Nephron progenitor cell (in vitro differentiated cells): ENCODE data around the gene ANKRD13B.
A peak's percentile ranks its signal among the peaks of the same experiment; 100 is the strongest.

Experiments
- DNase-seq: peaks from one replicate; pipeline ENCODE4 v3.0.0; 2021
- H3K27ac Mint-ChIP-seq: 2 replicates; pipeline ENCODE4 v1.8.0; 2021; ENCODE audit warnings: mild to moderate bottlenecking, moderate library complexity, mixed read lengths
- H3K27me3 Mint-ChIP-seq: 2 replicates; pipeline ENCODE4 v1.8.0; 2021; ENCODE audit warnings: mild to moderate bottlenecking, low read depth, mixed read lengths; ENCODE audit not compliant: poor library complexity
- H3K36me3 Mint-ChIP-seq: 2 replicates; pipeline ENCODE4 v1.8.0; 2021; ENCODE audit warnings: low read depth, mixed read lengths
- H3K4me1 Mint-ChIP-seq: 2 replicates; pipeline ENCODE4 v1.8.0; 2021; ENCODE audit warnings: mixed read lengths
- H3K4me3 Mint-ChIP-seq: 2 replicates; pipeline ENCODE4 v1.8.0; 2021; ENCODE audit warnings: mild to moderate bottlenecking, moderate library complexity, mixed read lengths
- H3K9me3 Mint-ChIP-seq: 2 replicates; pipeline ENCODE4 v1.8.0; 2021; ENCODE audit warnings: mild to moderate bottlenecking, moderate library complexity, mixed read lengths
- CTCF ChIP-seq: fragments of 200-600 bp; sonication (generic); IDR thresholded peaks from 2 replicates; pipeline ENCODE4 v1.5.0; 2021; ENCODE audit warnings: antibody characterized with exemption

Gene ANKRD13B

GRCh38 chr17:29591737-29592608, 959 bp upstream of the ANKRD13B start:
- H3K4me3 Mint-ChIP-seq: peak overlapping the region; percentile 84
- H3K36me3 Mint-ChIP-seq: no peaks in the 10 kb centered on the region
- peaks cover 72% of the 10 kb centered on the region for H3K4me1 Mint-ChIP-seq
- no peak overlapping the region for H3K27ac Mint-ChIP-seq
- TF ChIP-seq CTCF: peak; percentile 99
- DNase-seq: peak; percentile 99
- H3K27me3 Mint-ChIP-seq: peaks cover 13% of the 10 kb centered on the region
- no peaks in the 10 kb centered on the region for H3K9me3 Mint-ChIP-seq

DNA sequence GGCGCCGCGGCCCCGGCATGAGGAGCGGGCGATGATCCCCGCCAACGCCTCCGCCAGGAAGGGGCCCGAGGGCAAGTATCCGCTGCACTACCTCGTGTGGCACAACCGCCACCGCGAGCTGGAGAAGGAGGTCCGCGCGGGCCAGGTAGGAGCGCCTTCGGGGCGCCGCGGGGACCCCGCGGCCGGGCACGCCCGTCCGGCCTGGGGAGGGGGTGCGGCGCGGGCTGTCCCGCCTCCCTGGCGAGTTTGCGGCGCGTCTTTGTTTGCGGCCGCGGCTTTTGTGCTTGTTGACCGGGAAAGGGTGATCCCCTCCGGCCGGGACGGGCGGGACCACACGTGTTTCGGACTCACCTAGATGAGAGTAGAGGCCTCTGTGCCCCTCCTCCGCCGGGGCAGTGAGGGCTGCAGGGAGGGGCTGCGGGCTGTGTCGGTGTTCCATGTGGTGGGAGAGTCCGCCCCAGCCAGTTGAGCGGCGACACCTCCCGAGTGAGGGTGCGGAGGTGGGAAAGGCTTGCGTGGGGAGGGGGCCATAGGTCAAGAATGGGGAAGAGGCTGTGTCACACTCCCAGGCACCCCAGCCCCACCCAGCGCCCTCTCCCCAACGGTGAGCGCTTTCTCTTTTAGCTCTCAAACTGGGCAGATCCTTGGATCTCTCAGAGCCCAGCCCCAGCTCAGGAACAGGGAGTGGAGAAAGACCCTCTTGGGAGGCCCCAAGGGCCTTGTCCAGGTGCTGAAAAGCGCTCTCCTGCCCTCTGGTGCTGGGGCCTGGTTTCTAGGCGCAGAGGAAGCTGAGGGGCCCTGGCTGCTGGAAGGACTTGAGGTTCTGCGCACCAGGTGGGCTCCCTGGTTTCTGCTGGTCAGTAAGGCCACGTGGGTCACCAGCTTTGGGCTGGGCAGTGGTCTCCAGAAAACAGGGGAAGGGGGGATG, 923 bp downstream of the ANKRD13B start:
- peaks cover 75% of the 10 kb centered on the region for H3K4me1 Mint-ChIP-seq
- TF ChIP-seq CTCF: no peak
- peak; percentile 57 for DNase-seq
- peaks cover 13% of the 10 kb centered on the region for H3K27me3 Mint-ChIP-seq
- H3K9me3 Mint-ChIP-seq: no peaks in the 10 kb centered on the region
- H3K36me3 Mint-ChIP-seq: no peaks in the 10 kb centered on the region
- H3K27ac Mint-ChIP-seq: no peak overlapping the region
- H3K4me3 Mint-ChIP-seq: peak overlapping the region; percentile 77

DNA sequence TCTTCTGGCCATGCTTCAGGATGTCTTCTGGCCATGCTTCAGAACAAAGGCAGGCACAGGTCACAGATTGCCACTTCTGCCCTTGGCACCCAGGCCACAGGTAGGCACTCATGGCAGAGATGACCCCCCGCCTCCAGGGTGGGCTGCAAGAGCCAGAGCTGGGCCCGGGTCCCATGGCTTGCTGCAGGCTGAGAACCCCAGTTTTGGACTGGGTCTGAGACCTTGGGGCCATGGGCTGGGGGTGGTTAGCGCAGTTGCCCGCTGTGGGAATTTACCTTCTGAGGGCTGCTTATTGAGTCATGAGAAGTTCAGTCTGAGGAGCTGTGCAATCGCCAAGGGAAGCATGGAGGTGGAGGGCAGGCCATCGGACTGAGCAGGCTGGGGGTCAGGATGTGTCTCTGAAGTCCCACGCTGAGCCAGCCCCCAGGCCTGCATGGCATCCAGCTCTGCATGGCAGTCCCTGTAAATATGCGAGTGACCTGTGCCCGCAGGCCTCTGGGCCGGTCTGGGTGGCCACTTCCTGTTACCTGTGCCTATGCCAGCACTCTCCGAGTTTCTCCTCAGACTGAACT, 1.7 kb downstream of the ANKRD13B start:
- Mint-ChIP-seq H3K27ac (no peak overlapping the region), H3K4me3 (peak overlapping the region; percentile 77)

GRCh38 chr17:29595107-29595942, 2.4 kb downstream of the ANKRD13B start:
- peak; percentile 1 for DNase-seq
- Mint-ChIP-seq H3K4me3 (no peak overlapping the region), H3K36me3 (no peaks in the 10 kb centered on the region), H3K27me3 (peaks cover 13% of the 10 kb centered on the region), H3K9me3 (no peaks in the 10 kb centered on the region), H3K4me1 (peaks cover 81% of the 10 kb centered on the region), H3K27ac (no peak overlapping the region)
- no peak for TF ChIP-seq CTCF

More for the DNA sequence above, 1.7 kb downstream of the ANKRD13B start:
- peak; percentile 4 for DNase-seq
- Mint-ChIP-seq H3K27me3 (peaks cover 13% of the 10 kb centered on the region), H3K36me3 (no peaks in the 10 kb centered on the region), H3K9me3 (no peaks in the 10 kb centered on the region), H3K4me1 (peaks cover 83% of the 10 kb centered on the region)
- TF ChIP-seq CTCF: no peak
